HG03354 (cell line): Measurements from ENCODE around the gene ALK.

ENCODE experiments used
- ATAC-seq: cut with Tn5 transposase; IDR thresholded peaks from one replicate; pipeline ENCODE4 v1.9.1; 2021; ENCODE audit warnings: mild to moderate bottlenecking; ENCODE audit not compliant: unreplicated experiment, poor library complexity, severe bottlenecking

ALK gene

GRCh38 chr2:29806461-29806860 is 114.9 kb downstream of the ALK start:
- ATAC-seq = no peak

GRCh38 chr2:29804671-29805070 is 116.7 kb downstream of the ALK start:
- no peak for ATAC-seq

- no peak for ATAC-seq
Observed at GRCh38 chr2:29803537-29803936, 117.8 kb downstream of the ALK start.

- ATAC-seq = no peak
Observed at GRCh38 chr2:29802986-29803385, 118.4 kb downstream of the ALK start.

GRCh38 chr2:29799628-29800027 is 121.8 kb downstream of the ALK start:
- no peak for ATAC-seq

GRCh38 chr2:29797916-29798315 is 123.5 kb downstream of the ALK start:
- no peak for ATAC-seq

GRCh38 chr2:29796446-29796845 is 124.9 kb downstream of the ALK start:
- no peak for ATAC-seq

GRCh38 chr2:29789911-29790485 is 131.4 kb downstream of the ALK start:
- no peak for ATAC-seq

- no peak for ATAC-seq
Observed at GRCh38 chr2:29787473-29788465, 133.6 kb downstream of the ALK start.

- no peak for ATAC-seq
Observed at GRCh38 chr2:29786361-29786760, 135.0 kb downstream of the ALK start.

- ATAC-seq = no peak
Observed at GRCh38 chr2:29783666-29784065, 137.7 kb downstream of the ALK start.

- no peak for ATAC-seq
Observed at GRCh38 chr2:29782549-29783458, 138.6 kb downstream of the ALK start.

GRCh38 chr2:29782087-29782486 is 139.3 kb downstream of the ALK start:
- ATAC-seq = no peak

GRCh38 chr2:29780906-29781305 is 140.5 kb downstream of the ALK start:
- ATAC-seq = no peak

GRCh38 chr2:29777161-29777560 is 144.2 kb downstream of the ALK start:
- no peak for ATAC-seq

- ATAC-seq = no peak
Observed at GRCh38 chr2:29776406-29776805, 145.0 kb downstream of the ALK start.

- no peak for ATAC-seq
Observed at GRCh38 chr2:29775937-29776336, 145.4 kb downstream of the ALK start.

GRCh38 chr2:29774624-29775023 is 146.8 kb downstream of the ALK start:
- no peak for ATAC-seq

- no peak for ATAC-seq
Observed at GRCh38 chr2:29770846-29771245, 150.5 kb downstream of the ALK start.

- ATAC-seq = no peak
Observed at GRCh38 chr2:29769847-29770246, 151.5 kb downstream of the ALK start.
